ENCODE data around the gene ADGRG1.

The ADGRG1 gene

DNA sequence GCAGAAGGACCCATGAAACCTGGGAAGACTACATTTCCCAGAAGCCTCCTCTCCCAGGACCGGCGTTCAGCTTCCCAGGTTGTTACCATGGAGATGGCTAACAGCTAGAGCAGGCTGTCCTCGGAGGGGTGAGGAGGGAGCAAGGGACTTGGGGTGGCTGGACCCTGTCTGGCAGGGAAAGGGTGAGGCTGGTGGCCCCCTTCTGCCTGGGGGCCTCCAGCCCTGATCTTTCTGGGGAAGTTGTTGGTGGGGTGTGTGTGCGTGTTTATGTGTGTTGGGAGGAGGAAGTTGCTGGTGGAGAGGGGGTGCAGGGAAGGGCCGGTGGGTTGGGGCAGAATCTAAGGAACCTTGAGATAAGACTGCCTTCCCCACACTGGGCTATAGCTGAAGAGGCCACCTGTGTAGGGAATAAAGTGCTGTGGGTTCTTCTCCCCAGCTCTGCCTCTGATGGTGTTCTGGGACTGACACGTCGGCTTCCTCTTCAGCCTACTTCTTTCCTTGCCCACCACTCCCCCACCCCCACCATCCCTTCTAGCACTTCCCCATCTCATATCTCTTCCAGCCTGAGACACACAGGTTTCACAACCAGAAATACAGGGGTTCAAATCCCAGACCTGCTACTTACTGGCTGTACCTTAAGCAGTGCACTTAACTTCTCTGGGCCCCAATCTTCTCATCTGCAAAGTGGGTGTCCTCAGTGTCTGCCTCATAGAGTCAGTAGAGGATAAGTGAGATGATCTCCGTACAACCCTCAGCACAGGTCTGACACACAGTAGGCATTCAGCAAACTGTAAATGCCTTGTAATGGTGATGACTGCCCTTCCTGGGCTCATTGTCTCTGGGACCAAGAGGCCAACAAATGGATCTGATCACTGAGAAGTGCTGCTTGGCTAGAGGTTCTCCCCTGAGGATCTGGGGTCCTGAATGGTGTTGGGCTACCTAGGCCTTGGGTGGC lies 66.6 kb downstream of the ADGRG1 start, which contains the start of gene DRC7:
TSS of gene DRC7 (plus strand) at position 82 of the 955 bp plus-strand sequence. CDS start 3,144 bp downstream, outside the sequence.
- TF ChIP-seq ZFX (IDR thresholded peaks at IDR 0.05; ENCODE audit: borderline replicate concordance), result no peak
- TF ChIP-seq, protein P1, sequence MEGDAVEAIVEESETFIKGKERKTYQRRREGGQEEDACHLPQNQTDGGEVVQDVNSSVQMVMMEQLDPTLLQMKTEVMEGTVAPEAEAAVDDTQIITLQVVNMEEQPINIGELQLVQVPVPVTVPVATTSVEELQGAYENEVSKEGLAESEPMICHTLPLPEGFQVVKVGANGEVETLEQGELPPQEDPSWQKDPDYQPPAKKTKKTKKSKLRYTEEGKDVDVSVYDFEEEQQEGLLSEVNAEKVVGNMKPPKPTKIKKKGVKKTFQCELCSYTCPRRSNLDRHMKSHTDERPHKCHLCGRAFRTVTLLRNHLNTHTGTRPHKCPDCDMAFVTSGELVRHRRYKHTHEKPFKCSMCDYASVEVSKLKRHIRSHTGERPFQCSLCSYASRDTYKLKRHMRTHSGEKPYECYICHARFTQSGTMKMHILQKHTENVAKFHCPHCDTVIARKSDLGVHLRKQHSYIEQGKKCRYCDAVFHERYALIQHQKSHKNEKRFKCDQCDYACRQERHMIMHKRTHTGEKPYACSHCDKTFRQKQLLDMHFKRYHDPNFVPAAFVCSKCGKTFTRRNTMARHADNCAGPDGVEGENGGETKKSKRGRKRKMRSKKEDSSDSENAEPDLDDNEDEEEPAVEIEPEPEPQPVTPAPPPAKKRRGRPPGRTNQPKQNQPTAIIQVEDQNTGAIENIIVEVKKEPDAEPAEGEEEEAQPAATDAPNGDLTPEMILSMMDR (IDR thresholded peaks at IDR 0.05), result no peak
- no peak within 1 kb of the TSS for H3K27ac ChIP-seq

DNA sequence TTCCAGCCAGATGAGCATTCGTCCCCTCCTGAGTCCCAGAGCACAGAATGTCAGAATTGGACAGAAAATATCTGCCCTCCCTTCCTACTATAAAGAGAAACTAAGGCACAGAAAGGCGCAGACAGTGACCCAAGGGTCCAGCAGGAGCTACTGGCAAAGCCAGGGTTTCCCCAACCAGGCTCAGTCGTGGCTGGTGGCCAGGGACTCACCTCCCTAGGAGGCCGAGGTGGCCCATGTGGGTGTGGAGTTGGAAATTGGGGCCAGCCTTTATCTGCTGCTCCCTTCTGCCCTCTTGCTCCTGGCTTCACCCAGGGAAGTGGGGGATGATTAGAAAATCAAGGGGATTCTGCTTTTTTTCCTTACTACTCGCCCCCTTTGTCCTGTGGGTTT lies 67.2 kb downstream of the ADGRG1 start:
- TF ChIP-seq ZFX (IDR thresholded peaks at IDR 0.05; ENCODE audit: borderline replicate concordance), result no peak
- TF ChIP-seq, protein P1 (IDR thresholded peaks at IDR 0.05), result no peak
- H3K27ac ChIP-seq, result no peak overlapping the region

DNA sequence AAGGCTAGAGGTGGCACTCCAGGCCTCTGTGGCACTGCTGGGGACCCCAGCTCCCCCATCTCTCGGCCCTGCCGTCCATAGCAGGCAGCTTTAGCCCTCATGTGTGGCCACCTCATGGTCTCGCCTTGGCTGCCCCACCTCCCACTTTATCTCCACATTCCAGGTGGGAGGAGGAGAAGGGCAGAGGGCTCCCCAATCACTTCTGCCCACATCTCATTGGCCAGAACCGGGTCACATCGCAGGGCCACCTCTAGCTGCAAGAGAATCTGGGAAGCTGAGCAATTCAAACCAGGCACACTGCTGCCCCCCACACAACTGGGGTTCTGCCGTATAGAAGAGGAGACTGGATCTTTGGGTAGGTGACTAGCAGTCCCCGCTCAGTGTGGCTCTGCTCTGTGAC lies 67.8 kb downstream of the ADGRG1 start:
- TF ChIP-seq, protein P1 (IDR thresholded peaks at IDR 0.05), result no peak
- no peak for TF ChIP-seq ZFX (IDR thresholded peaks at IDR 0.05; ENCODE audit: borderline replicate concordance)
- H3K27ac ChIP-seq, result no peak overlapping the region

DNA sequence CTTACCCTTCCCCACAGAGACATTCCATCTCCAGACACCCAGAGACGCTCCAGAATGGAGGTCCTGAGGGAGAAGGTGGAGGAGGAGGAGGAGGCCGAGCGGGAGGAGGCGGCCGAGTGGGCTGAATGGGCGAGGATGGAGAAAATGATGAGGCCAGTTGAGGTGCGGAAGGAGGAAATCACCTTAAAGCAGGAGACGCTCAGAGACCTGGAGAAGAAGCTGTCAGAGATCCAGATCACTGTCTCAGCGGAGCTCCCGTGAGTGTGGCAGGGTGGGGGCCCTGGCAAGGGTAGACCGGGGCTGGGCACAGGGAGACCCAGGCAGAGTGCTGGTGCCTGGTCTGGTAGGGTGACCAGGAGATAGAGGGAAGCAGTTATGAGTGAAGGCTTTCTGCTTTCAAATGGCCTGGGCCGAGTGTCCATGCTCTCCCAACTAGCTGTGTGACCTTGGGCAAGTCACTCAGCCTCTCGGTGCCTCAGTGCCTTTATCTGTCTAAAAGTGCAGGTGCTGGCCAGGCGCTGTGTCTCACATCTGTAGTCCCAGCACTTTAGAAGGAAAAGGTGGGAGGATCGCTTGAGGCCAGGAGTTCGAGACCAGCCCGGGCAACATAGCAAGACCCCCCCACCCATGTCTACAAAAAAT lies 69.6 kb downstream of the ADGRG1 start:
- no peak for TF ChIP-seq ZFX (IDR thresholded peaks at IDR 0.05; ENCODE audit: borderline replicate concordance)
- TF ChIP-seq, protein P1 (IDR thresholded peaks at IDR 0.05), result no peak
- H3K27ac ChIP-seq, result no peak overlapping the region

GRCh38 chr16:57698812-57699405 lies 70.5 kb downstream of the ADGRG1 start:
- H3K27ac ChIP-seq, result no peak overlapping the region
- TF ChIP-seq, protein P1 (IDR thresholded peaks at IDR 0.05), result no peak
- no peak for TF ChIP-seq ZFX (IDR thresholded peaks at IDR 0.05; ENCODE audit: borderline replicate concordance)

- no peak for TF ChIP-seq ZFX (IDR thresholded peaks at IDR 0.05; ENCODE audit: borderline replicate concordance)
- TF ChIP-seq, protein P1 (IDR thresholded peaks at IDR 0.05), result no peak
These were observed 71.1 kb downstream of the ADGRG1 start for GRCh38 chr16:57699481-57699880.

More at GRCh38 chr16:57699481-57699880, 71.1 kb downstream of the ADGRG1 start:
- no peak overlapping the region for H3K27ac ChIP-seq
